Liver (tissue), 9 donors: ENCODE data around the gene SAMD9. TPM values are rescaled to one million over a fixed set of nuclear protein-coding genes. Genes with fewer than 3 reads are reported as not detected.

Source experiments
- DNase-seq: peaks from one replicate; pipeline ENCODE4 v3.0.0-alpha.2; 2017; ENCODE audit warnings: low spot score
- H3K27ac ChIP-seq, 2 donors: one replicate each; pipeline ENCODE4 v1.7.0; 2013; ENCODE audit warnings: inconsistent platforms in 2 of 2, low read length in 2 of 2, control low read depth in 1 of 2, low read depth in 1 of 2, mild to moderate bottlenecking in 1 of 2
- H3K27me3 ChIP-seq, 4 donors: one replicate each; pipeline versions ENCODE4 v1.6.1 to v1.7.0; 2013; ENCODE audit warnings: low read length in 3 of 4, inconsistent platforms in 1 of 4, mild to moderate bottlenecking in 1 of 4, moderate library complexity in 1 of 4; ENCODE audit not compliant: control insufficient read depth in 4 of 4, insufficient read depth in 4 of 4
- H3K36me3 ChIP-seq, 4 donors: one replicate each; pipeline versions ENCODE4 v1.6.1 to v1.7.0; 2013; ENCODE audit warnings: low read length in 3 of 4, mild to moderate bottlenecking in 3 of 4, low read depth in 1 of 4, moderate library complexity in 1 of 4; ENCODE audit not compliant: control insufficient read depth in 4 of 4, insufficient read depth in 3 of 4
- H3K4me1 ChIP-seq, 4 donors: one replicate each; pipeline versions ENCODE4 v1.6.1 to v1.7.0; 2013; ENCODE audit warnings: low read length in 3 of 4, mild to moderate bottlenecking in 3 of 4, moderate library complexity in 1 of 4; ENCODE audit not compliant: control insufficient read depth in 4 of 4, insufficient read depth in 4 of 4
- H3K4me3 ChIP-seq, 3 donors: one replicate each; pipeline versions ENCODE4 v1.6.1 to v1.7.0; 2013; ENCODE audit warnings: low read length in 3 of 3, control low read depth in 1 of 3, low read depth in 1 of 3, mild to moderate bottlenecking in 1 of 3
- H3K9ac ChIP-seq, 2 donors: one replicate each; pipeline ENCODE4 v1.7.0; 2013; ENCODE audit warnings: low read length in 2 of 2, mild to moderate bottlenecking in 2 of 2, moderate library complexity in 2 of 2, control low read depth in 1 of 2, low read depth in 1 of 2
- H3K9me3 ChIP-seq, 4 donors: one replicate each; pipeline versions ENCODE4 v1.6.1 to v1.7.0; 2013; ENCODE audit warnings: low read length in 3 of 4; ENCODE audit not compliant: control insufficient read depth in 4 of 4
- FOXA1 ChIP-seq: IDR thresholded peaks from 2 replicates; pipeline ENCODE4 v1.6.1; 2016; ENCODE audit warnings: antibody characterized with exemption
- FOXA2 ChIP-seq: IDR thresholded peaks from 2 replicates; pipeline ENCODE4 v1.6.1; 2016; ENCODE audit warnings: antibody characterized with exemption
- GABPA ChIP-seq, 2 donors: IDR thresholded peaks in 1 of 2; conservative IDR thresholded peaks in 1 of 2; 2 replicates each; pipeline ENCODE4 v1.6.1; 2016; ENCODE audit warnings: antibody characterized with exemption in 2 of 2, mild to moderate bottlenecking in 1 of 2, moderate library complexity in 1 of 2
- HNF4A ChIP-seq, 2 donors: conservative IDR thresholded peaks; 2 replicates each; pipeline ENCODE4 v1.6.1; 2016; ENCODE audit warnings: antibody characterized with exemption in 2 of 2, mild to moderate bottlenecking in 2 of 2
- HNF4G ChIP-seq: IDR thresholded peaks from 2 replicates; pipeline ENCODE4 v1.6.1; 2016; ENCODE audit warnings: antibody characterized with exemption
- JUND ChIP-seq, 2 donors: IDR thresholded peaks; 2 replicates each; pipeline ENCODE4 v1.6.1; 2016; ENCODE audit warnings: antibody characterized with exemption in 2 of 2
- NR2F2 ChIP-seq: IDR thresholded peaks from 2 replicates; pipeline ENCODE4 v1.6.1; 2016; ENCODE audit warnings: antibody characterized with exemption
- RAD21 ChIP-seq, 2 donors: IDR thresholded peaks; 2 replicates each; pipeline ENCODE4 v1.6.1; 2016; ENCODE audit warnings: antibody characterized with exemption in 2 of 2, mild to moderate bottlenecking in 2 of 2
- RXRA ChIP-seq, 2 donors: IDR thresholded peaks; 2 replicates each; pipeline ENCODE4 v1.6.1; 2017 to 2018; ENCODE audit warnings: antibody characterized with exemption in 2 of 2, mild to moderate bottlenecking in 1 of 2
- SP1 ChIP-seq: IDR thresholded peaks from 2 replicates; pipeline ENCODE4 v1.6.1; 2018; ENCODE audit warnings: antibody characterized with exemption, mild to moderate bottlenecking
- TAF1 ChIP-seq: conservative IDR thresholded peaks from 2 replicates; pipeline ENCODE4 v1.6.1; 2016; ENCODE audit warnings: antibody characterized with exemption, mild to moderate bottlenecking
- YY1 ChIP-seq: IDR thresholded peaks from 2 replicates; pipeline ENCODE4 v1.6.1; 2016; ENCODE audit warnings: antibody characterized with exemption, mild to moderate bottlenecking
- WGBS: extraction: QIAGEN DNeasy Blood & Tissue Kit; methylation state at CpG from one replicate; pipeline ENCODE4 v1.1.7; 2013; 5-methylcytosine and 5-hydroxymethylcytosine counted together
- polyA plus RNA-seq, 2 donors: library from polyadenylated mRNA; stranded (reverse) in 1 of 2; unstranded in 1 of 2; fragments of 200-250 nt in 1 of 2; fragments of >200 nt in 1 of 2; fragmentation: Nextera tagmentation in 1 of 2; extraction: Ambion mirVana in 1 of 2; gene quantifications; one replicate each; pipeline versions ENCODE4 v1.2.1 to v1.2.3, GENCODE V29; 2013 to 2015
- total RNA-seq, 2 donors: library from RNA; depleted of rRNA; stranded (reverse); fragments of >200 nt; gene quantifications; one replicate each; pipeline ENCODE4 v1.2.3, GENCODE V29; 2014
- TF ChIP-seq, protein P1 (sequence below): IDR thresholded peaks from 2 replicates; pipeline ENCODE4 v1.6.1; 2016; ENCODE audit warnings: antibody characterized with exemption
- TF ChIP-seq, protein P2 (sequence below): IDR thresholded peaks from 2 replicates; pipeline ENCODE4 v1.6.1; 2016; ENCODE audit warnings: antibody characterized with exemption
- TF ChIP-seq, protein P3 (sequence below): IDR thresholded peaks from 2 replicates; pipeline ENCODE4 v1.6.1; 2016; ENCODE audit warnings: antibody characterized with exemption, mild to moderate bottlenecking
- TF ChIP-seq, protein P4 (sequence below): IDR thresholded peaks from 2 replicates; pipeline ENCODE4 v1.6.1; 2016; ENCODE audit warnings: antibody characterized with exemption
- TF ChIP-seq, protein P5 (sequence below): fragments of 150-350 bp; IDR thresholded peaks from 2 replicates; pipeline ENCODE4 v1.5.1; 2017; ENCODE audit warnings: improper control_type of control experiment, low read depth, low read length; ENCODE audit not compliant: missing input control
- donor health status: healthy.
- donor health status: healthy.
- donor health status: healthy.
- donor health status: healthy.
- donor health status: healthy.

Gene SAMD9
- total and polyA plus RNA-seq, 4 donors, result 1.2 to 10.9 (median 2.3) TPM

DNA sequence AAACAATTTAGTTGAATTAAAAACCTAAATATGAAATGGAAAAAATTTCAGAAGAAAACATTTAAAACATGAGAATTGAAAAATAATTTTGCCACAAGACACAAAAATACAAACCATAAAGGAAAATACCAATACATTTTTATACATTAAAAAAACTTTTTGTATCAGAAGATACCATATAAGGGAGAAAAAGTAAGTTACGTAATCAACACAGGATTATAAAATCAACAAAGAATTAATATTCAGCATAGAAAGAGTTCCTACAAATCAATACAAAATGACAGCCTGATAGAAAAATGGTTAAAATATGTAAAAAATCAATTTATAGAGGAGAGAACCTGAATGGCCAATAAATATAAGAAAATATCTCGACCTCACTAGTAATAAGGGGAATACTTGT lies 47.0 kb upstream of the SAMD9 start:
- H3K27ac ChIP-seq, result no peak overlapping the region
- peaks cover 0 to 5% (median 0%) of the 10 kb centered on the region in 4 donors for H3K9me3 ChIP-seq
- DNase-seq, result no peak
- no peaks in the 10 kb centered on the region for H3K4me1 ChIP-seq
- 90% methylated on average over 2 of the region's 2 CpGs for WGBS
- no peak overlapping the region for H3K9ac ChIP-seq
- TF ChIP-seq RXRA (IDR thresholded peaks at IDR 0.05) (no peak), YY1 (no peak), FOXA2 (no peak)
- H3K27me3 ChIP-seq, result peaks cover 0 to 10% (median 0%) of the 10 kb centered on the region in 4 donors
- H3K4me3 ChIP-seq, result no peak overlapping the region
- no peaks in the 10 kb centered on the region for H3K36me3 ChIP-seq

DNA sequence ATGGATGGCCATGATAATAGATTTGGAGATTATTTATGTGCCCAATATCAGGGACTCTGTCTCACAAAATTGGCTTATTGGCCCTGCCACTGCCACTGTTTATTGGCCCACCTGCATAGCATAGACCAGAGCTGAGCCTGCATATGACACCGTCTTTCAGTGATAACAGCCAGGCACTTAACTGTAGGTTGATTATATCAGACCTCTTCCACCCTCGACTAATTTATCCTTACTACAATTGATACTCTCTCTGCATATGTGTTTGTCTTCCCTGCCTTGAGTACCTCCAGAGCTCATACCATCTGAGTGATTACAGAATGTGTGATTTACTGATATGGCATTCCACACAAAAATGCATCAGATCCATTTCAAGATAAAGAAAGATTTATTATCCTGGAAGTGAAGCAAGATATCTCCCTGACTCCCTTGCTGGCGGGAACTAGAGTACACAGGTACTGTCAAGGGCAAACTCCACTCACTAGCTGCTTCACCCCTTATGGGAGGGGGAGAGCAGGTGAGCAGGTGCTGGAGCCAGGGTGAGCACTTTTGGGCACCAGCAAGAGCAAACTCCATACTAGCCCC lies 43.5 kb upstream of the SAMD9 start:
- TF ChIP-seq NR2F2, result no peak
- peaks cover 0 to 10% (median 0%) of the 10 kb centered on the region in 4 donors for H3K27me3 ChIP-seq
- no peaks in the 10 kb centered on the region for H3K36me3 ChIP-seq
- H3K9me3 ChIP-seq, result peaks cover 0 to 5% (median 0%) of the 10 kb centered on the region in 4 donors
- no peak overlapping the region for H3K9ac ChIP-seq
- no peak overlapping the region for H3K4me3 ChIP-seq
- H3K27ac ChIP-seq, result no peak overlapping the region
- no peak for DNase-seq
- H3K4me1 ChIP-seq, result no peaks in the 10 kb centered on the region
- 68% methylated on average over 3 of the region's 3 CpGs for WGBS

DNA sequence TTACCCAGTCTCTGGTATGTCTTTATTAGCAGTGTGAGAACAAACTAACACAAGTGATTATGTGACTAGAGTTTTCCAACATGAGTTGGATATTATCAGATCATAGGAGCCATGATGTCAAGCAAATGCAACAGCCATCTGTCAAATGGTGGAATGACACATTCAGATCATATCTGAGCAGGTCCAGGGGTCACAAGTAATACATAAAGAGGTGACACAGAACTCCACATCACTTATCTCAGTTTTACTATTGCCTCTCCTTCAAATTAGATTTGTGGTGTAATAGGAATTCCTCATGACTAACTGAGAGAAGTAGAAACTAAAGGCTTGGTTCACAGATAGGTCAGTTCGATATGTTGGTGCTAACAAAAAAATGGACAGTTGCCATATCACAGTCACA lies 42.6 kb upstream of the SAMD9 start:
- no peak overlapping the region for H3K27ac ChIP-seq
- H3K27me3 ChIP-seq, result peaks cover 0 to 10% (median 0%) of the 10 kb centered on the region in 4 donors
- H3K9ac ChIP-seq, result no peak overlapping the region
- WGBS, result 59% methylated on average over 1 of the region's 1 CpG
- H3K4me1 ChIP-seq, result no peaks in the 10 kb centered on the region
- no peak for TF ChIP-seq RAD21 (IDR thresholded peaks at IDR 0.05)
- TF ChIP-seq, protein P1, sequence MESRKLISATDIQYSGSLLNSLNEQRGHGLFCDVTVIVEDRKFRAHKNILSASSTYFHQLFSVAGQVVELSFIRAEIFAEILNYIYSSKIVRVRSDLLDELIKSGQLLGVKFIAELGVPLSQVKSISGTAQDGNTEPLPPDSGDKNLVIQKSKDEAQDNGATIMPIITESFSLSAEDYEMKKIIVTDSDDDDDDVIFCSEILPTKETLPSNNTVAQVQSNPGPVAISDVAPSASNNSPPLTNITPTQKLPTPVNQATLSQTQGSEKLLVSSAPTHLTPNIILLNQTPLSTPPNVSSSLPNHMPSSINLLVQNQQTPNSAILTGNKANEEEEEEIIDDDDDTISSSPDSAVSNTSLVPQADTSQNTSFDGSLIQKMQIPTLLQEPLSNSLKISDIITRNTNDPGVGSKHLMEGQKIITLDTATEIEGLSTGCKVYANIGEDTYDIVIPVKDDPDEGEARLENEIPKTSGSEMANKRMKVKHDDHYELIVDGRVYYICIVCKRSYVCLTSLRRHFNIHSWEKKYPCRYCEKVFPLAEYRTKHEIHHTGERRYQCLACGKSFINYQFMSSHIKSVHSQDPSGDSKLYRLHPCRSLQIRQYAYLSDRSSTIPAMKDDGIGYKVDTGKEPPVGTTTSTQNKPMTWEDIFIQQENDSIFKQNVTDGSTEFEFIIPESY, result no peak
- TF ChIP-seq, protein P2, sequence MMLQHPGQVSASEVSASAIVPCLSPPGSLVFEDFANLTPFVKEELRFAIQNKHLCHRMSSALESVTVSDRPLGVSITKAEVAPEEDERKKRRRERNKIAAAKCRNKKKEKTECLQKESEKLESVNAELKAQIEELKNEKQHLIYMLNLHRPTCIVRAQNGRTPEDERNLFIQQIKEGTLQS, result no peak
- TF ChIP-seq HNF4A (conservative IDR thresholded peaks at IDR 0.05), result no peak
- TF ChIP-seq SP1, result no peak
- no peak for TF ChIP-seq FOXA2
- TF ChIP-seq, protein P3, sequence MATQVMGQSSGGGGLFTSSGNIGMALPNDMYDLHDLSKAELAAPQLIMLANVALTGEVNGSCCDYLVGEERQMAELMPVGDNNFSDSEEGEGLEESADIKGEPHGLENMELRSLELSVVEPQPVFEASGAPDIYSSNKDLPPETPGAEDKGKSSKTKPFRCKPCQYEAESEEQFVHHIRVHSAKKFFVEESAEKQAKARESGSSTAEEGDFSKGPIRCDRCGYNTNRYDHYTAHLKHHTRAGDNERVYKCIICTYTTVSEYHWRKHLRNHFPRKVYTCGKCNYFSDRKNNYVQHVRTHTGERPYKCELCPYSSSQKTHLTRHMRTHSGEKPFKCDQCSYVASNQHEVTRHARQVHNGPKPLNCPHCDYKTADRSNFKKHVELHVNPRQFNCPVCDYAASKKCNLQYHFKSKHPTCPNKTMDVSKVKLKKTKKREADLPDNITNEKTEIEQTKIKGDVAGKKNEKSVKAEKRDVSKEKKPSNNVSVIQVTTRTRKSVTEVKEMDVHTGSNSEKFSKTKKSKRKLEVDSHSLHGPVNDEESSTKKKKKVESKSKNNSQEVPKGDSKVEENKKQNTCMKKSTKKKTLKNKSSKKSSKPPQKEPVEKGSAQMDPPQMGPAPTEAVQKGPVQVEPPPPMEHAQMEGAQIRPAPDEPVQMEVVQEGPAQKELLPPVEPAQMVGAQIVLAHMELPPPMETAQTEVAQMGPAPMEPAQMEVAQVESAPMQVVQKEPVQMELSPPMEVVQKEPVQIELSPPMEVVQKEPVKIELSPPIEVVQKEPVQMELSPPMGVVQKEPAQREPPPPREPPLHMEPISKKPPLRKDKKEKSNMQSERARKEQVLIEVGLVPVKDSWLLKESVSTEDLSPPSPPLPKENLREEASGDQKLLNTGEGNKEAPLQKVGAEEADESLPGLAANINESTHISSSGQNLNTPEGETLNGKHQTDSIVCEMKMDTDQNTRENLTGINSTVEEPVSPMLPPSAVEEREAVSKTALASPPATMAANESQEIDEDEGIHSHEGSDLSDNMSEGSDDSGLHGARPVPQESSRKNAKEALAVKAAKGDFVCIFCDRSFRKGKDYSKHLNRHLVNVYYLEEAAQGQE, result no peak
- no peak for TF ChIP-seq HNF4G
- TF ChIP-seq FOXA1, result no peak
- TF ChIP-seq TAF1, result no peak
- TF ChIP-seq RXRA (IDR thresholded peaks at IDR 0.05), result no peak
- no peak for TF ChIP-seq GABPA (IDR thresholded peaks at IDR 0.05 in 1 of 2, conservative IDR thresholded peaks at IDR 0.05 in 1 of 2)
- TF ChIP-seq, protein P4, sequence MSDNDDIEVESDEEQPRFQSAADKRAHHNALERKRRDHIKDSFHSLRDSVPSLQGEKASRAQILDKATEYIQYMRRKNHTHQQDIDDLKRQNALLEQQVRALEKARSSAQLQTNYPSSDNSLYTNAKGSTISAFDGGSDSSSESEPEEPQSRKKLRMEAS, result no peak
- TF ChIP-seq YY1, result no peak
- no peak for TF ChIP-seq JUND (IDR thresholded peaks at IDR 0.05)
- TF ChIP-seq, protein P5, sequence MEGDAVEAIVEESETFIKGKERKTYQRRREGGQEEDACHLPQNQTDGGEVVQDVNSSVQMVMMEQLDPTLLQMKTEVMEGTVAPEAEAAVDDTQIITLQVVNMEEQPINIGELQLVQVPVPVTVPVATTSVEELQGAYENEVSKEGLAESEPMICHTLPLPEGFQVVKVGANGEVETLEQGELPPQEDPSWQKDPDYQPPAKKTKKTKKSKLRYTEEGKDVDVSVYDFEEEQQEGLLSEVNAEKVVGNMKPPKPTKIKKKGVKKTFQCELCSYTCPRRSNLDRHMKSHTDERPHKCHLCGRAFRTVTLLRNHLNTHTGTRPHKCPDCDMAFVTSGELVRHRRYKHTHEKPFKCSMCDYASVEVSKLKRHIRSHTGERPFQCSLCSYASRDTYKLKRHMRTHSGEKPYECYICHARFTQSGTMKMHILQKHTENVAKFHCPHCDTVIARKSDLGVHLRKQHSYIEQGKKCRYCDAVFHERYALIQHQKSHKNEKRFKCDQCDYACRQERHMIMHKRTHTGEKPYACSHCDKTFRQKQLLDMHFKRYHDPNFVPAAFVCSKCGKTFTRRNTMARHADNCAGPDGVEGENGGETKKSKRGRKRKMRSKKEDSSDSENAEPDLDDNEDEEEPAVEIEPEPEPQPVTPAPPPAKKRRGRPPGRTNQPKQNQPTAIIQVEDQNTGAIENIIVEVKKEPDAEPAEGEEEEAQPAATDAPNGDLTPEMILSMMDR, result no peak
- no peaks in the 10 kb centered on the region for H3K36me3 ChIP-seq
- no peak overlapping the region for H3K4me3 ChIP-seq
- DNase-seq, result no peak
- peaks cover 0 to 5% (median 0%) of the 10 kb centered on the region in 4 donors for H3K9me3 ChIP-seq
